ENCODE results near the gene NPHP4. TPM values are rescaled to one million over a fixed set of nuclear protein-coding genes. Genes with fewer than 3 reads are reported as not detected.
A peak's percentile ranks its signal among the peaks of the same experiment; 100 is the strongest.

NPHP4 gene
- total RNA-seq, 1 donor from 2014 or later, result 16.1 TPM

DNA sequence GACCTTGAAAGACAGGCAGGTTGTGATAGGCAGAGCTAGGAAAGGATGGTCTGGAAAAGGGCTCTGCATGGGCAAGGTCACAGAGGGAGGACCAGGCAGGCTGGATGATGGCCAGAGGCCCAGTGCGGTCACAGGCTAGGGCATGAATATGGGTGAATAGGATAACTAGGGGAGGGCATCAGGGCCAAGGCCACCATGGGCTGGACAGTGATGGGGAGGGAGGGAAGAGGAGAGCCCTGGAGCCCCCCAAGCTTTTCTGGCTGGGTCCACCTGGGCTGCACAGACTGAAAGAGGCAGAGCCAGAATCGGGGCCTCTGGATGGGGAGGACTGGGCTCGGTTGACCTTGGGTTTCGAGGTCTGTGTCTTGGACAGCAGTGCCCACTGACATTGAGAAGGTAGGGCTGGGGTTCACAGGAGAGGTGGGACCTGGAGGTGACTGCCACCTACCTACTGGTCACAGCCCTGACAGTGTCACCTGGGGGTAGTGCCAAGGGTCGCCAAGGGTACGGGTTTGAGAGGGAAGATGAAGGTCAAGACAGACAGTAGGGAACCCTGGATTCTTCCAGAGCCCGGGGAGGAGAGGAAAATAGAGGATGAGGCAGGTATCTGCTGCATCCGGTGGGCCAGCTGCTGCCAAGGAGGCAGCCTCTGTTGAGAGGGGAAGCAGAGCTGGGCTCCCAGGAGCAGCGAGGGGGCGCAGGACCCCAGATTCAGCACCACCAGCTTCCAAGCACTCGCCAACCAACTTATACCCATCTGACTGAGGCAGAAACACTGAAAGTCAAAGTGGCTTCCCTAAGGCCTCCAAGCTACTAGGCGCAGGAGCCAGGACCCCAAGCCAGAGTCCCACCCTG is 6.1 kb upstream of the NPHP4 start:
- no peaks in the 10 kb centered on the region for H3K9me3 ChIP-seq
- TF ChIP-seq, protein P1, sequence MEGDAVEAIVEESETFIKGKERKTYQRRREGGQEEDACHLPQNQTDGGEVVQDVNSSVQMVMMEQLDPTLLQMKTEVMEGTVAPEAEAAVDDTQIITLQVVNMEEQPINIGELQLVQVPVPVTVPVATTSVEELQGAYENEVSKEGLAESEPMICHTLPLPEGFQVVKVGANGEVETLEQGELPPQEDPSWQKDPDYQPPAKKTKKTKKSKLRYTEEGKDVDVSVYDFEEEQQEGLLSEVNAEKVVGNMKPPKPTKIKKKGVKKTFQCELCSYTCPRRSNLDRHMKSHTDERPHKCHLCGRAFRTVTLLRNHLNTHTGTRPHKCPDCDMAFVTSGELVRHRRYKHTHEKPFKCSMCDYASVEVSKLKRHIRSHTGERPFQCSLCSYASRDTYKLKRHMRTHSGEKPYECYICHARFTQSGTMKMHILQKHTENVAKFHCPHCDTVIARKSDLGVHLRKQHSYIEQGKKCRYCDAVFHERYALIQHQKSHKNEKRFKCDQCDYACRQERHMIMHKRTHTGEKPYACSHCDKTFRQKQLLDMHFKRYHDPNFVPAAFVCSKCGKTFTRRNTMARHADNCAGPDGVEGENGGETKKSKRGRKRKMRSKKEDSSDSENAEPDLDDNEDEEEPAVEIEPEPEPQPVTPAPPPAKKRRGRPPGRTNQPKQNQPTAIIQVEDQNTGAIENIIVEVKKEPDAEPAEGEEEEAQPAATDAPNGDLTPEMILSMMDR (IDR thresholded peaks at IDR 0.05), result no peak
- intact Hi-C loops (cut with DNase I), result no loop called here
- no peaks in the 10 kb centered on the region for H3K36me3 ChIP-seq
- H3K4me3 ChIP-seq, result no peak overlapping the region
- DNase-seq (peak; percentile 28), ATAC-seq (no peak)
- H3K27me3 ChIP-seq (ENCODE audit: low read depth), result no peaks in the 10 kb centered on the region
- peaks cover 14% of the 10 kb centered on the region for H3K4me1 ChIP-seq
- H3K27ac ChIP-seq, result no peak overlapping the region

DNA sequence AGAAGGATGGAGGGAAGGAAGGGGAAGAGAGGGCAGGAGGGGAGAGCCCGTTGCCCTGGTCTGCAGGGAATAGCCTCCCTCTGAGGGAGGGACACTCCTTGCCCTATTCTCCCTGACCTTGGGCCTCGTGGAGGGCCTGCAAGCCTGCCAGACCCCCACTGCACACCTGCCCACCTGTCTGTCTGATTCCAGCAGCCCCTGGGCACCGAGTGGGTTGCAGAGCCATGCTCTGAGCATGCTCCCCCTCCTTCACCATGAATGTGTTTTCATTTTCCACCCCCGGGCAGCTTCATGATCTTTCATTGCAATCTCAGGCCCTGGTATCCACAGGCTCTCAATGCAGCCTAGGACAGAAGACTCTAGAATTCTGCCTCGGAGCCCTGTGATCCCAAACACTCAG is 5.1 kb upstream of the NPHP4 start:
- Histone ChIP-seq H3K9me3 (no peaks in the 10 kb centered on the region), H3K4me1 (peaks cover 20% of the 10 kb centered on the region), H3K27me3 (ENCODE audit: low read depth) (no peaks in the 10 kb centered on the region), H3K36me3 (no peaks in the 10 kb centered on the region), H3K27ac (no peak overlapping the region), H3K4me3 (no peak overlapping the region)
- peak; percentile 30 for DNase-seq
- no peak for ATAC-seq
- intact Hi-C loops (cut with DNase I), result no loop called here
- TF ChIP-seq, protein P1 (IDR thresholded peaks at IDR 0.05), result no peak

GRCh38 chr1:5996641-5997270 is 4.5 kb upstream of the NPHP4 start:
- TF ChIP-seq, protein P1 (IDR thresholded peaks at IDR 0.05), result no peak
- intact Hi-C loops (cut with DNase I), result no loop called here

DNA sequence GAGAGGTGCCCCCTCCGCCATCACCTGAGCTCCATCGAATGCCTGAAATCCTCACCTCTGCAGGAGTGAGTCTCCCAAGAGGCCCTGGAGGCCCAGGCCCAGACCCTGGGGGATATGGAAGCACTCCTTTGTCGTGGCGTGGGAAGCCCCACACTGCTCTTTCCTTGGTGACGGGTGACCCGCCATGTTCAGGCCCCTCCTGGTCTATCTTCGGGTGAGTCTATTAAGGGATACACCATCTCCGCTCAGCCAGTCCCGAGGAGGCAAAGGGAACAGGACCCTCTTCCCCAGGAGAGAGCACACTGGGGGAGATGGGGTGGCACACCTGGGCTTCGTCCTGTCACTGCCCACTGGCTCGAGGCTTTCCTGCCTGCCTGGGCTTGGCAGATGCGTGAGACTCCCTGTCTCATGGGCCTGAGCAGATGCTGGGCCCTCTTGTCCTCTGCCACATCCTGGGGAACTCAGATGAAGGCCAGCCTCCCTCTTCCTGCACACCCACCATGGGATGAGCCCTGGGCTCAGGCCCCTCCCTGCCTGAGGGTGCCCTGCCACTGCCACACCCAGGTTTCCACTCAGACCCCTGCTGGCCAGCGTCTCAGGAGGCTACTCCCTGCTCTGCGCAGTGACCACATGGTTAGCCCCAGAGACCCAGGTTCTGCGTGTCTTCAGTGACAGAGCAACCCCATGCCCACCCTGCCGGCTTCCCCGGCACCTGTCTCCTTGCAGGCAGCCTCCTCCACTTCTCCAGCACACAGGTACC is 3.8 kb upstream of the NPHP4 start:
- Histone ChIP-seq H3K9me3 (no peaks in the 10 kb centered on the region), H3K4me1 (peaks cover 23% of the 10 kb centered on the region), H3K27ac (no peak overlapping the region), H3K36me3 (no peaks in the 10 kb centered on the region), H3K4me3 (no peak overlapping the region), H3K27me3 (ENCODE audit: low read depth) (no peaks in the 10 kb centered on the region)
- no peak for ATAC-seq
- peak; percentile 37 for DNase-seq
- TF ChIP-seq, protein P1 (IDR thresholded peaks at IDR 0.05), result no peak
- intact Hi-C loops (cut with DNase I), result no loop called here

More at GRCh38 chr1:5996641-5997270, 4.5 kb upstream of the NPHP4 start:
- H3K9me3 ChIP-seq, result no peaks in the 10 kb centered on the region
- no peaks in the 10 kb centered on the region for H3K36me3 ChIP-seq
- DNase-seq (peak; percentile 33), ATAC-seq (no peak)
- no peak overlapping the region for H3K4me3 ChIP-seq
- H3K27me3 ChIP-seq (ENCODE audit: low read depth), result no peaks in the 10 kb centered on the region
- peaks cover 20% of the 10 kb centered on the region for H3K4me1 ChIP-seq
- H3K27ac ChIP-seq, result no peak overlapping the region
